A549 (cell line): Measurements from ENCODE around the gene ARHGEF3. TPM values are rescaled to one million over a fixed set of nuclear protein-coding genes. Genes with fewer than 3 reads are reported as not detected.

Experiments used
- ATAC-seq, 2 experiments: fragments of 200-7000 bp in 1 of 2; fragments of >200 bp in 1 of 2; cut with Nextera tagmentation in 1 of 2; cut with Tn5 transposase in 1 of 2; 3 replicates each; pipeline versions ENCODE4 v1.8.0 to v1.9.1; 2018 to 2020; ENCODE audit warnings: mild to moderate bottlenecking in 1 of 2, moderate library complexity in 1 of 2
- CTCF ChIA-PET: fragments of 300-600 bp; sonication (Branson Sonifier 250); formaldehyde crosslinking; extraction: SDS; loops from one replicate; lab custom pipeline; 2021; ENCODE audit warnings: antibody characterized with exemption, inconsistent platforms; lab: Yijun Ruan, JAX
- POLR2A ChIA-PET: fragments of 350-600 bp; formaldehyde crosslinking; extraction: SDS; loops from one replicate; lab custom pipeline; 2021; ENCODE audit warnings: antibody characterized with exemption, inconsistent platforms; lab: Yijun Ruan, JAX
- DNase-seq, 2 experiments: peaks; one replicate each; pipeline versions ENCODE4 v3.0.0 to v3.0.0-alpha.2; 2011 to 2016; ENCODE audit warnings: low read depth in 1 of 2, low spot score in 1 of 2
- FAIRE-seq: peaks from 2 replicates; lab custom pipeline; 2011; peaks lifted over from hg19 to GRCh38; lab: Jason Lieb, UNC
- H3K27ac ChIP-seq, 2 experiments: fragments of >200 bp; sonication (Bioruptor Twin); formaldehyde crosslinking; 3 replicates each; pipeline ENCODE4 v1.5.1; 2016 to 2017
- H3K4me1 ChIP-seq: fragments of >200 bp; sonication (Bioruptor Twin); formaldehyde crosslinking; 3 replicates; pipeline ENCODE4 v1.6.1; 2016
- H3K4me2 ChIP-seq: fragments of >200 bp; sonication (Bioruptor Twin); formaldehyde crosslinking; 3 replicates; pipeline ENCODE4 v1.6.1; 2016
- H3K4me3 ChIP-seq: fragments of >200 bp; sonication (Bioruptor Twin); formaldehyde crosslinking; 3 replicates; pipeline ENCODE4 v1.5.1; 2016
- H3K9me3 ChIP-seq: fragments of >200 bp; sonication (Bioruptor Twin); formaldehyde crosslinking; 3 replicates; pipeline ENCODE4 v1.6.1; 2016
- CBX2 ChIP-seq: fragments of 200-600 bp; sonication (generic); IDR thresholded peaks from 2 replicates; pipeline ENCODE4 v1.6.1; 2016; ENCODE audit warnings: low read depth, mild to moderate bottlenecking, borderline replicate concordance
- CEBPB ChIP-seq, 2 experiments: fragments of >200 bp in 1 of 2; sonication (Bioruptor Twin) in 1 of 2; formaldehyde crosslinking in 1 of 2; IDR thresholded peaks; 2 replicates each; pipeline ENCODE4 v1.6.1; 2012 to 2016
- CTCF ChIP-seq: fragments of >200 bp; sonication (Bioruptor Twin); formaldehyde crosslinking; IDR thresholded peaks from 3 replicates; pipeline ENCODE4 v1.5.1; 2016
- EHMT2 ChIP-seq: fragments of 200-600 bp; sonication (generic); IDR thresholded peaks from 2 replicates; pipeline ENCODE4 v1.6.1; 2016; ENCODE audit warnings: antibody characterized with exemption, low read depth, mild to moderate bottlenecking, moderate library complexity
- ESRRA ChIP-seq: fragments of 150-350 bp; IDR thresholded peaks from 2 replicates; pipeline ENCODE4 v1.6.1; 2014; ENCODE audit warnings: mild to moderate bottlenecking, low read length, borderline replicate concordance
- FOSB ChIP-seq: fragments of 250-450 bp; sonication (Bioruptor Pico); IDR thresholded peaks from 2 replicates; pipeline ENCODE4 v1.5.0; 2020; ENCODE audit warnings: mild to moderate bottlenecking, moderate library complexity
- GATA3 ChIP-seq: IDR thresholded peaks from 2 replicates; pipeline ENCODE4 v1.6.1; 2012; ENCODE audit warnings: borderline replicate concordance
- HOXB13 ChIP-seq: fragments of 250-450 bp; sonication (Bioruptor Pico); IDR thresholded peaks from 2 replicates; pipeline ENCODE4 v1.5.0; 2020; ENCODE audit warnings: low read depth, mild to moderate bottlenecking, moderate library complexity
- HOXB5 ChIP-seq: fragments of 250-450 bp; sonication (Bioruptor Pico); IDR thresholded peaks from 2 replicates; pipeline ENCODE4 v1.5.0; 2020; ENCODE audit warnings: mild to moderate bottlenecking, moderate library complexity
- JUN ChIP-seq, 2 experiments: fragments of >200 bp; sonication (Bioruptor Twin); formaldehyde crosslinking; IDR thresholded peaks; 2 replicates in 1 of 2; 3 replicates in 1 of 2; pipeline ENCODE4 v1.6.1; 2016 to 2017
- JUNB ChIP-seq: fragments of >200 bp; sonication (Bioruptor Twin); formaldehyde crosslinking; IDR thresholded peaks from 2 replicates; pipeline ENCODE4 v1.6.1; 2016
- KDM5A ChIP-seq: fragments of 200-600 bp; sonication (generic); IDR thresholded peaks from 2 replicates; pipeline ENCODE4 v1.6.1; 2016; ENCODE audit warnings: antibody characterized with exemption, mild to moderate bottlenecking
- MYC ChIP-seq: IDR thresholded peaks from 2 replicates; pipeline ENCODE4 v1.6.1; 2012; ENCODE audit warnings: mild to moderate bottlenecking, inconsistent platforms, low read length, improper control_type of control experiment, borderline replicate concordance
- NPAS2 ChIP-seq: fragments of 250-450 bp; sonication (Bioruptor Pico); IDR thresholded peaks from 2 replicates; pipeline ENCODE4 v1.8.0; 2022; ENCODE audit warnings: mild to moderate bottlenecking, moderate library complexity, borderline replicate concordance
- PHF8 ChIP-seq: fragments of 200-600 bp; sonication (generic); IDR thresholded peaks from 2 replicates; pipeline ENCODE4 v1.6.1; 2016; ENCODE audit warnings: low read depth, mild to moderate bottlenecking, antibody characterized with exemption, moderate library complexity, borderline replicate concordance
- POLR2A ChIP-seq: IDR thresholded peaks from 2 replicates; pipeline ENCODE4 v1.6.1; 2012; ENCODE audit warnings: mild to moderate bottlenecking, low read length
- RAD21 ChIP-seq, 2 experiments: fragments of >200 bp in 1 of 2; sonication (Bioruptor Twin) in 1 of 2; formaldehyde crosslinking in 1 of 2; IDR thresholded peaks in 1 of 2; conservative IDR thresholded peaks in 1 of 2; 2 replicates in 1 of 2; 3 replicates in 1 of 2; pipeline ENCODE4 v1.6.1; 2012 to 2018; ENCODE audit warnings: inconsistent platforms in 1 of 2
- RARB ChIP-seq: fragments of 250-450 bp; sonication (Bioruptor Pico); IDR thresholded peaks from 2 replicates; pipeline ENCODE4 v1.8.0; 2021; ENCODE audit warnings: mild to moderate bottlenecking, moderate library complexity
- RCOR1 ChIP-seq: fragments of 150-350 bp; IDR thresholded peaks from 2 replicates; pipeline ENCODE4 v1.6.1; 2014; ENCODE audit warnings: antibody characterized with exemption, low read length, low read depth
- RFX5 ChIP-seq: fragments of 450-650 bp; IDR thresholded peaks from 2 replicates; pipeline ENCODE4 v1.7.1; 2014; ENCODE audit warnings: antibody characterized with exemption, mild to moderate bottlenecking, moderate library complexity
- SMC3 ChIP-seq: fragments of >200 bp; sonication (Bioruptor Twin); formaldehyde crosslinking; IDR thresholded peaks from 3 replicates; pipeline ENCODE4 v1.6.1; 2018; ENCODE audit warnings: inconsistent platforms
- SREBF2 ChIP-seq: fragments of 450-650 bp; IDR thresholded peaks from 2 replicates; pipeline ENCODE4 v1.6.1; 2014; ENCODE audit warnings: mild to moderate bottlenecking, moderate library complexity
- ZC3H11A ChIP-seq: fragments of 450-650 bp; IDR thresholded peaks from 2 replicates; pipeline ENCODE4 v1.6.1; 2014; ENCODE audit warnings: antibody characterized with exemption, mild to moderate bottlenecking
- WGBS: methylation state at CpG from one replicate; pipeline ENCODE4 v1.1.6; 2017; ENCODE audit errors: missing lambda C conversion rate; 5-methylcytosine and 5-hydroxymethylcytosine counted together
- polyA plus RNA-seq, 4 experiments: library from polyadenylated mRNA; depleted of rRNA in 3 of 4; stranded (reverse); fragments of >200 nt; fragmentation: RNase III in 1 of 4; extraction: RNeasy Plus Mini Kit Qiagen cat#74134 plus additional on column Dnase treatment in 1 of 4; gene quantifications; 2 replicates in 3 of 4; 3 replicates in 1 of 4; pipeline ENCODE4 v1.2.3, GENCODE V29; 2011 to 2017
- TF ChIP-seq, protein P1 (sequence below): fragments of 200-600 bp; sonication (generic); IDR thresholded peaks from 2 replicates; pipeline ENCODE4 v1.6.1; 2016; ENCODE audit warnings: antibody characterized with exemption, mild to moderate bottlenecking, moderate library complexity

The ARHGEF3 gene
- polyA plus RNA-seq, 2 of the 4 experiments (the other 2 are of a cell fraction): 7.3 to 10.6 TPM

GRCh38 chr3:56737006-56737405 is 64.7 kb downstream of the ARHGEF3 start:
- H3K27ac ChIP-seq: no peak overlapping the region
- 88% methylated on average over 10 of the region's 10 CpGs for WGBS
- H3K4me3 ChIP-seq: no peak overlapping the region
- ATAC-seq (no peak), DNase-seq (no peak), FAIRE-seq (no peak)
- H3K9me3 ChIP-seq: no peaks in the 10 kb centered on the region
- TF ChIP-seq HOXB13 (CRISPR knock-in tag) (no peak), GATA3 (no peak), RARB (CRISPR knock-in tag) (no peak), RFX5 (no peak), JUNB (no peak), POLR2A (no peak)
- CTCF ChIA-PET: interaction anchor here (0.8 to 1.3 kb wide), 2 partner anchors 14 to 63 kb away, joined by 3 to 4 read pairs; no protein-coding TSS in a partner anchor
- POLR2A ChIA-PET: no interaction called here
- no peak overlapping the region for H3K4me2 ChIP-seq
- H3K4me1 ChIP-seq: no peaks in the 10 kb centered on the region

- ATAC-seq (no peak), DNase-seq (no peak), FAIRE-seq (no peak)
- no peak overlapping the region for H3K4me3 ChIP-seq
- no peak overlapping the region for H3K4me2 ChIP-seq
- H3K4me1 ChIP-seq: no peaks in the 10 kb centered on the region
- POLR2A ChIA-PET: no interaction called here
- no peak for TF ChIP-seq MYC
- TF ChIP-seq SMC3: no peak
- no peak for TF ChIP-seq FOSB
- no peak for TF ChIP-seq RAD21 (conservative IDR thresholded peaks at IDR 0.05 in 1 of 2, IDR thresholded peaks at IDR 0.05 in 1 of 2)
- TF ChIP-seq RCOR1: no peak
- 92% methylated on average over 8 of the region's 8 CpGs for WGBS
- no peak overlapping the region for H3K27ac ChIP-seq
- CTCF ChIA-PET: no interaction called here
- H3K9me3 ChIP-seq: no peaks in the 10 kb centered on the region
Observed at GRCh38 chr3:56732109-56732508, 69.6 kb downstream of the ARHGEF3 start.

DNA sequence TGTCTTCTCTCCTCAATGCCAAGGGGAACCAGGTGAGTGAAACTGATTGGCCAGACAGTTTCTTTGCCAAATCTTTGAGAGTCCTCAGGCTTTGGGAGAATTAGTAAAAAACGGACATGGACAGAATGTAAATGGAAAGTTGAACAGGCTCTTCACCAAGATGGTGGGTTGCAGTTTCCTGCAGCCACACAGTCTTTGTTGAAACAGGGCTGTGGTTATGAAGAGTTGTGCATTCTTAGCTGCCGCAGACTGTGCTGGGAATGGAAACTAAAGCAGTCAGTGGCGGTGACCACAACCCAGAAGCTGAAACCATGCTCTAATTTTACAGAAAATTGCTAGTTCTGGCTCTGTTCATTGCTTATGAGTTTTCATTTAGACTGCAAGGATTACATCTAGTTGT is 76.6 kb downstream of the ARHGEF3 start:
- CTCF ChIA-PET: interaction anchor here (1.0 to 1.2 kb wide), 2 partner anchors 74 to 264 kb away, joined by 3 to 4 read pairs; no protein-coding TSS in a partner anchor
- WGBS: 91% methylated on average over 3 of the region's 3 CpGs
- no peak for DNase-seq

More for the DNA sequence above, 76.6 kb downstream of the ARHGEF3 start:
- Histone ChIP-seq H3K4me3 (no peak overlapping the region), H3K4me1 (no peaks in the 10 kb centered on the region), H3K4me2 (no peak overlapping the region), H3K27ac (no peak overlapping the region), H3K9me3 (no peaks in the 10 kb centered on the region)
- no peak for TF ChIP-seq EHMT2
- no peak for TF ChIP-seq CEBPB (IDR thresholded peaks at IDR 0.05)
- TF ChIP-seq CBX2: no peak
- TF ChIP-seq MYC: no peak
- TF ChIP-seq ZC3H11A: no peak
- TF ChIP-seq RAD21 (conservative IDR thresholded peaks at IDR 0.05 in 1 of 2, IDR thresholded peaks at IDR 0.05 in 1 of 2): no peak
- no peak for TF ChIP-seq JUN (IDR thresholded peaks at IDR 0.05)
- TF ChIP-seq NPAS2 (CRISPR knock-in tag): no peak
- no peak for TF ChIP-seq KDM5A
- TF ChIP-seq HOXB5 (CRISPR knock-in tag): no peak
- TF ChIP-seq CTCF: no peak
- TF ChIP-seq ESRRA: no peak
- no peak for TF ChIP-seq SREBF2
- TF ChIP-seq PHF8: no peak
- TF ChIP-seq, protein P1, sequence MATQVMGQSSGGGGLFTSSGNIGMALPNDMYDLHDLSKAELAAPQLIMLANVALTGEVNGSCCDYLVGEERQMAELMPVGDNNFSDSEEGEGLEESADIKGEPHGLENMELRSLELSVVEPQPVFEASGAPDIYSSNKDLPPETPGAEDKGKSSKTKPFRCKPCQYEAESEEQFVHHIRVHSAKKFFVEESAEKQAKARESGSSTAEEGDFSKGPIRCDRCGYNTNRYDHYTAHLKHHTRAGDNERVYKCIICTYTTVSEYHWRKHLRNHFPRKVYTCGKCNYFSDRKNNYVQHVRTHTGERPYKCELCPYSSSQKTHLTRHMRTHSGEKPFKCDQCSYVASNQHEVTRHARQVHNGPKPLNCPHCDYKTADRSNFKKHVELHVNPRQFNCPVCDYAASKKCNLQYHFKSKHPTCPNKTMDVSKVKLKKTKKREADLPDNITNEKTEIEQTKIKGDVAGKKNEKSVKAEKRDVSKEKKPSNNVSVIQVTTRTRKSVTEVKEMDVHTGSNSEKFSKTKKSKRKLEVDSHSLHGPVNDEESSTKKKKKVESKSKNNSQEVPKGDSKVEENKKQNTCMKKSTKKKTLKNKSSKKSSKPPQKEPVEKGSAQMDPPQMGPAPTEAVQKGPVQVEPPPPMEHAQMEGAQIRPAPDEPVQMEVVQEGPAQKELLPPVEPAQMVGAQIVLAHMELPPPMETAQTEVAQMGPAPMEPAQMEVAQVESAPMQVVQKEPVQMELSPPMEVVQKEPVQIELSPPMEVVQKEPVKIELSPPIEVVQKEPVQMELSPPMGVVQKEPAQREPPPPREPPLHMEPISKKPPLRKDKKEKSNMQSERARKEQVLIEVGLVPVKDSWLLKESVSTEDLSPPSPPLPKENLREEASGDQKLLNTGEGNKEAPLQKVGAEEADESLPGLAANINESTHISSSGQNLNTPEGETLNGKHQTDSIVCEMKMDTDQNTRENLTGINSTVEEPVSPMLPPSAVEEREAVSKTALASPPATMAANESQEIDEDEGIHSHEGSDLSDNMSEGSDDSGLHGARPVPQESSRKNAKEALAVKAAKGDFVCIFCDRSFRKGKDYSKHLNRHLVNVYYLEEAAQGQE: no peak
- FAIRE-seq (no peak), ATAC-seq (no peak)
- POLR2A ChIA-PET: no interaction called here
